A549 (cell line): ENCODE results near the gene INTS15. TPM values are rescaled to one million over a fixed set of nuclear protein-coding genes. Genes with fewer than 3 reads are reported as not detected.

Experiments
- ATAC-seq, 2 experiments: fragments of 200-7000 bp in 1 of 2; fragments of >200 bp in 1 of 2; cut with Nextera tagmentation in 1 of 2; cut with Tn5 transposase in 1 of 2; 3 replicates each; pipeline versions ENCODE4 v1.8.0 to v1.9.1; 2018 to 2020; ENCODE audit warnings: mild to moderate bottlenecking in 1 of 2, moderate library complexity in 1 of 2
- CTCF ChIA-PET: fragments of 300-600 bp; sonication (Branson Sonifier 250); formaldehyde crosslinking; extraction: SDS; loops from one replicate; lab custom pipeline; 2021; ENCODE audit warnings: antibody characterized with exemption, inconsistent platforms; lab: Yijun Ruan, JAX
- POLR2A ChIA-PET: fragments of 350-600 bp; formaldehyde crosslinking; extraction: SDS; loops from one replicate; lab custom pipeline; 2021; ENCODE audit warnings: antibody characterized with exemption, inconsistent platforms; lab: Yijun Ruan, JAX
- DNase-seq, 2 experiments: peaks; one replicate each; pipeline versions ENCODE4 v3.0.0 to v3.0.0-alpha.2; 2011 to 2016; ENCODE audit warnings: low read depth in 1 of 2, low spot score in 1 of 2
- FAIRE-seq: peaks from 2 replicates; lab custom pipeline; 2011; peaks lifted over from hg19 to GRCh38; lab: Jason Lieb, UNC
- H3K27ac ChIP-seq, 2 experiments: fragments of >200 bp; sonication (Bioruptor Twin); formaldehyde crosslinking; 3 replicates each; pipeline ENCODE4 v1.5.1; 2016 to 2017
- H3K4me1 ChIP-seq: fragments of >200 bp; sonication (Bioruptor Twin); formaldehyde crosslinking; 3 replicates; pipeline ENCODE4 v1.6.1; 2016
- H3K4me2 ChIP-seq: fragments of >200 bp; sonication (Bioruptor Twin); formaldehyde crosslinking; 3 replicates; pipeline ENCODE4 v1.6.1; 2016
- H3K4me3 ChIP-seq: fragments of >200 bp; sonication (Bioruptor Twin); formaldehyde crosslinking; 3 replicates; pipeline ENCODE4 v1.5.1; 2016
- H3K9me3 ChIP-seq: fragments of >200 bp; sonication (Bioruptor Twin); formaldehyde crosslinking; 3 replicates; pipeline ENCODE4 v1.6.1; 2016
- CBX2 ChIP-seq: fragments of 200-600 bp; sonication (generic); IDR thresholded peaks from 2 replicates; pipeline ENCODE4 v1.6.1; 2016; ENCODE audit warnings: low read depth, mild to moderate bottlenecking, borderline replicate concordance
- CHD4 ChIP-seq: fragments of 200-600 bp; sonication (generic); IDR thresholded peaks from 2 replicates; pipeline ENCODE4 v1.6.1; 2016; ENCODE audit warnings: antibody characterized with exemption, mild to moderate bottlenecking, borderline replicate concordance
- EHMT2 ChIP-seq: fragments of 200-600 bp; sonication (generic); IDR thresholded peaks from 2 replicates; pipeline ENCODE4 v1.6.1; 2016; ENCODE audit warnings: antibody characterized with exemption, low read depth, mild to moderate bottlenecking, moderate library complexity
- ESRRA ChIP-seq: fragments of 150-350 bp; IDR thresholded peaks from 2 replicates; pipeline ENCODE4 v1.6.1; 2014; ENCODE audit warnings: mild to moderate bottlenecking, low read length, borderline replicate concordance
- HDAC2 ChIP-seq: fragments of 200-600 bp; sonication (generic); IDR thresholded peaks from 2 replicates; pipeline ENCODE4 v1.6.1; 2016
- HEYL ChIP-seq: fragments of 250-450 bp; sonication (Bioruptor Pico); IDR thresholded peaks from 2 replicates; pipeline ENCODE4 v1.8.0; 2021; ENCODE audit warnings: mild to moderate bottlenecking, moderate library complexity
- HOXB5 ChIP-seq: fragments of 250-450 bp; sonication (Bioruptor Pico); IDR thresholded peaks from 2 replicates; pipeline ENCODE4 v1.5.0; 2020; ENCODE audit warnings: mild to moderate bottlenecking, moderate library complexity
- JUNB ChIP-seq: fragments of >200 bp; sonication (Bioruptor Twin); formaldehyde crosslinking; IDR thresholded peaks from 2 replicates; pipeline ENCODE4 v1.6.1; 2016
- KDM5A ChIP-seq: fragments of 200-600 bp; sonication (generic); IDR thresholded peaks from 2 replicates; pipeline ENCODE4 v1.6.1; 2016; ENCODE audit warnings: antibody characterized with exemption, mild to moderate bottlenecking
- MAZ ChIP-seq: fragments of 150-350 bp; IDR thresholded peaks from 2 replicates; pipeline ENCODE4 v1.6.1; 2014; ENCODE audit warnings: antibody characterized with exemption, low read depth, low read length, borderline replicate concordance
- NFE2L2 ChIP-seq: fragments of 150-350 bp; conservative IDR thresholded peaks from 2 replicates; pipeline ENCODE4 v1.6.1; 2014; ENCODE audit warnings: low read length
- NPAS2 ChIP-seq: fragments of 250-450 bp; sonication (Bioruptor Pico); IDR thresholded peaks from 2 replicates; pipeline ENCODE4 v1.8.0; 2022; ENCODE audit warnings: mild to moderate bottlenecking, moderate library complexity, borderline replicate concordance
- POLR2A ChIP-seq: IDR thresholded peaks from 2 replicates; pipeline ENCODE4 v1.6.1; 2012; ENCODE audit warnings: mild to moderate bottlenecking, low read length
- POLR2AphosphoS2 ChIP-seq: conservative IDR thresholded peaks from 2 replicates; pipeline ENCODE4 v1.6.1; 2012; ENCODE audit warnings: low read length, improper control_type of control experiment, inconsistent platforms
- RCOR1 ChIP-seq: fragments of 150-350 bp; IDR thresholded peaks from 2 replicates; pipeline ENCODE4 v1.6.1; 2014; ENCODE audit warnings: antibody characterized with exemption, low read length, low read depth
- RFX5 ChIP-seq: fragments of 450-650 bp; IDR thresholded peaks from 2 replicates; pipeline ENCODE4 v1.7.1; 2014; ENCODE audit warnings: antibody characterized with exemption, mild to moderate bottlenecking, moderate library complexity
- TFCP2L1 ChIP-seq: fragments of 250-450 bp; sonication (Bioruptor Pico); IDR thresholded peaks from 2 replicates; pipeline ENCODE4 v1.5.0; 2021; ENCODE audit warnings: mild to moderate bottlenecking
- ZFP36 ChIP-seq: fragments of 450-650 bp; IDR thresholded peaks from 2 replicates; pipeline ENCODE4 v1.6.1; 2014; ENCODE audit warnings: borderline replicate concordance; ENCODE audit not compliant: partially characterized antibody
- ZNF302 ChIP-seq: fragments of 250-450 bp; sonication (Bioruptor Pico); IDR thresholded peaks from 2 replicates; pipeline ENCODE4 v1.9.0; 2021; ENCODE audit warnings: inconsistent platforms, mild to moderate bottlenecking, moderate library complexity
- ZSCAN20 ChIP-seq: fragments of 250-450 bp; sonication (Bioruptor Pico); IDR thresholded peaks from 2 replicates; pipeline ENCODE4 v1.8.0; 2022; ENCODE audit warnings: mild to moderate bottlenecking, moderate library complexity
- WGBS: methylation state at CpG from one replicate; pipeline ENCODE4 v1.1.6; 2017; ENCODE audit errors: missing lambda C conversion rate; 5-methylcytosine and 5-hydroxymethylcytosine counted together
- polyA plus RNA-seq, 4 experiments: library from polyadenylated mRNA; depleted of rRNA in 3 of 4; stranded (reverse); fragments of >200 nt; fragmentation: RNase III in 1 of 4; extraction: RNeasy Plus Mini Kit Qiagen cat#74134 plus additional on column Dnase treatment in 1 of 4; gene quantifications; 2 replicates in 3 of 4; 3 replicates in 1 of 4; pipeline ENCODE4 v1.2.3, GENCODE V29; 2011 to 2017
- TF ChIP-seq, protein P1 (sequence below): fragments of 200-600 bp; sonication (generic); IDR thresholded peaks from 2 replicates; pipeline ENCODE4 v1.6.1; 2016; ENCODE audit warnings: antibody characterized with exemption, mild to moderate bottlenecking, moderate library complexity
- TF ChIP-seq, protein P2 (sequence below): fragments of >200 bp; sonication (Bioruptor Twin); formaldehyde crosslinking; IDR thresholded peaks from 3 replicates; pipeline ENCODE4 v1.5.1; 2016
- TF ChIP-seq, protein P3 (sequence below): IDR thresholded peaks from 2 replicates; pipeline ENCODE4 v1.6.1; 2012; ENCODE audit warnings: low read depth, borderline replicate concordance
- TF ChIP-seq, protein P4 (sequence below): fragments of >200 bp; sonication (Bioruptor Twin); formaldehyde crosslinking; IDR thresholded peaks from 2 replicates; pipeline ENCODE4 v1.6.1; 2016

INTS15 gene
- polyA plus RNA-seq, 2 of the 4 experiments (the other 2 are of a cell fraction) = 14.7 to 23.4 TPM

DNA sequence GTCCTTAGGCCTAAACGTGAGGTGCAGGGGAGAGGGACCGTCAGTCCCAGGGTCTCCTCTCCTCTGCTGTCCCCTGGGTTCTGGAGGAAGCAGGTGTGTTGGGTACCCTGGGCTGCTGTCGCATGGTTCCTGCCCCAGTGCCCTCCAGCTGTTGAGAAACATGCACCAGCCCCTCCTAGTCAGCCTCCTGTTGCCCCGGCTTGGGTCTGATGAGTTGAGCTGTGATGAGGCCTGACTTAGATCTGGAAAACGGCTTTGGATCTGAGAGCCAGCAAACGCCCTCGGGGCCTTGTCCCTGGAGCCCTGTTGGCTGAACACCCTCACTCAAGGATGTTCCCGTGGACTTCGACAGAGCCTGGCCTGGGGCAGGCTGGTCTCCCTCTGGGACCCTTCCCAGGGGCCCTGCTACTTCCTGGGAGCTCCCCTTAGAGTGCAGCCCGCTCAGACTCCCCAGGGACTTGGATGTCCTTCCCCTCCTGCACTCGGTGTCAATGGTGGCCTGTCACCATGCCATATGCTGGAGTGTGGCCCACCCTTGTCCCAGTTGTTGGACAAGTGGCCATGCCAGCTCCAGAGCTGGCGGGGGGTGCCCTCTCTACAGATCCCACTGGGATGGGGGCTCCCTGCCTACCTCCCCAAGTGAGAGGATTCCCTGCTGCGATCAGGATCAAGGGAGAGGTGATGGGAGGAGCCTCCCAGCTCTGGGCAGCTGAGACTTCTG, 59.6 kb downstream of the INTS15 start:
- ATAC-seq (no peak), FAIRE-seq (no peak), DNase-seq (no peak)
- Histone ChIP-seq H3K4me3 (no peak overlapping the region), H3K27ac (no peak overlapping the region), H3K9me3 (peaks cover 26% of the 10 kb centered on the region; the same call in 2 of the 3 replicates), H3K4me1 (no peaks in the 10 kb centered on the region), H3K4me2 (no peak overlapping the region)
- POLR2A ChIA-PET = no interaction called here
- 96% methylated on average over 9 of the region's 13 CpGs for WGBS
- TF ChIP-seq EHMT2 = no peak
- TF ChIP-seq, protein P1, sequence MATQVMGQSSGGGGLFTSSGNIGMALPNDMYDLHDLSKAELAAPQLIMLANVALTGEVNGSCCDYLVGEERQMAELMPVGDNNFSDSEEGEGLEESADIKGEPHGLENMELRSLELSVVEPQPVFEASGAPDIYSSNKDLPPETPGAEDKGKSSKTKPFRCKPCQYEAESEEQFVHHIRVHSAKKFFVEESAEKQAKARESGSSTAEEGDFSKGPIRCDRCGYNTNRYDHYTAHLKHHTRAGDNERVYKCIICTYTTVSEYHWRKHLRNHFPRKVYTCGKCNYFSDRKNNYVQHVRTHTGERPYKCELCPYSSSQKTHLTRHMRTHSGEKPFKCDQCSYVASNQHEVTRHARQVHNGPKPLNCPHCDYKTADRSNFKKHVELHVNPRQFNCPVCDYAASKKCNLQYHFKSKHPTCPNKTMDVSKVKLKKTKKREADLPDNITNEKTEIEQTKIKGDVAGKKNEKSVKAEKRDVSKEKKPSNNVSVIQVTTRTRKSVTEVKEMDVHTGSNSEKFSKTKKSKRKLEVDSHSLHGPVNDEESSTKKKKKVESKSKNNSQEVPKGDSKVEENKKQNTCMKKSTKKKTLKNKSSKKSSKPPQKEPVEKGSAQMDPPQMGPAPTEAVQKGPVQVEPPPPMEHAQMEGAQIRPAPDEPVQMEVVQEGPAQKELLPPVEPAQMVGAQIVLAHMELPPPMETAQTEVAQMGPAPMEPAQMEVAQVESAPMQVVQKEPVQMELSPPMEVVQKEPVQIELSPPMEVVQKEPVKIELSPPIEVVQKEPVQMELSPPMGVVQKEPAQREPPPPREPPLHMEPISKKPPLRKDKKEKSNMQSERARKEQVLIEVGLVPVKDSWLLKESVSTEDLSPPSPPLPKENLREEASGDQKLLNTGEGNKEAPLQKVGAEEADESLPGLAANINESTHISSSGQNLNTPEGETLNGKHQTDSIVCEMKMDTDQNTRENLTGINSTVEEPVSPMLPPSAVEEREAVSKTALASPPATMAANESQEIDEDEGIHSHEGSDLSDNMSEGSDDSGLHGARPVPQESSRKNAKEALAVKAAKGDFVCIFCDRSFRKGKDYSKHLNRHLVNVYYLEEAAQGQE = no peak
- no peak for TF ChIP-seq NFE2L2
- TF ChIP-seq, protein P2, sequence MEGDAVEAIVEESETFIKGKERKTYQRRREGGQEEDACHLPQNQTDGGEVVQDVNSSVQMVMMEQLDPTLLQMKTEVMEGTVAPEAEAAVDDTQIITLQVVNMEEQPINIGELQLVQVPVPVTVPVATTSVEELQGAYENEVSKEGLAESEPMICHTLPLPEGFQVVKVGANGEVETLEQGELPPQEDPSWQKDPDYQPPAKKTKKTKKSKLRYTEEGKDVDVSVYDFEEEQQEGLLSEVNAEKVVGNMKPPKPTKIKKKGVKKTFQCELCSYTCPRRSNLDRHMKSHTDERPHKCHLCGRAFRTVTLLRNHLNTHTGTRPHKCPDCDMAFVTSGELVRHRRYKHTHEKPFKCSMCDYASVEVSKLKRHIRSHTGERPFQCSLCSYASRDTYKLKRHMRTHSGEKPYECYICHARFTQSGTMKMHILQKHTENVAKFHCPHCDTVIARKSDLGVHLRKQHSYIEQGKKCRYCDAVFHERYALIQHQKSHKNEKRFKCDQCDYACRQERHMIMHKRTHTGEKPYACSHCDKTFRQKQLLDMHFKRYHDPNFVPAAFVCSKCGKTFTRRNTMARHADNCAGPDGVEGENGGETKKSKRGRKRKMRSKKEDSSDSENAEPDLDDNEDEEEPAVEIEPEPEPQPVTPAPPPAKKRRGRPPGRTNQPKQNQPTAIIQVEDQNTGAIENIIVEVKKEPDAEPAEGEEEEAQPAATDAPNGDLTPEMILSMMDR = no peak
- no peak for TF ChIP-seq ZSCAN20 (CRISPR knock-in tag)
- TF ChIP-seq RCOR1 = no peak
- TF ChIP-seq HDAC2 = no peak
- no peak for TF ChIP-seq POLR2AphosphoS2
- no peak for TF ChIP-seq CBX2
- TF ChIP-seq, protein P3, sequence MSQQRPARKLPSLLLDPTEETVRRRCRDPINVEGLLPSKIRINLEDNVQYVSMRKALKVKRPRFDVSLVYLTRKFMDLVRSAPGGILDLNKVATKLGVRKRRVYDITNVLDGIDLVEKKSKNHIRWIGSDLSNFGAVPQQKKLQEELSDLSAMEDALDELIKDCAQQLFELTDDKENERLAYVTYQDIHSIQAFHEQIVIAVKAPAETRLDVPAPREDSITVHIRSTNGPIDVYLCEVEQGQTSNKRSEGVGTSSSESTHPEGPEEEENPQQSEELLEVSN = no peak
- TF ChIP-seq MAZ = no peak
- no peak for TF ChIP-seq NPAS2 (CRISPR knock-in tag)
- TF ChIP-seq, protein P4, sequence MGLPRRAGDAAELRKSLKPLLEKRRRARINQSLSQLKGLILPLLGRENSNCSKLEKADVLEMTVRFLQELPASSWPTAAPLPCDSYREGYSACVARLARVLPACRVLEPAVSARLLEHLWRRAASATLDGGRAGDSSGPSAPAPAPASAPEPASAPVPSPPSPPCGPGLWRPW = no peak
- TF ChIP-seq HOXB5 (CRISPR knock-in tag) = no peak
- TF ChIP-seq ZNF302 = no peak
- no peak for TF ChIP-seq CHD4
- no peak for TF ChIP-seq POLR2A
- CTCF ChIA-PET = interaction anchor here (1.3 to 1.5 kb wide), 2 partner anchors 38 to 60 kb away, joined by 3 to 6 read pairs; partner anchors contain the start of gene INTS15

DNA sequence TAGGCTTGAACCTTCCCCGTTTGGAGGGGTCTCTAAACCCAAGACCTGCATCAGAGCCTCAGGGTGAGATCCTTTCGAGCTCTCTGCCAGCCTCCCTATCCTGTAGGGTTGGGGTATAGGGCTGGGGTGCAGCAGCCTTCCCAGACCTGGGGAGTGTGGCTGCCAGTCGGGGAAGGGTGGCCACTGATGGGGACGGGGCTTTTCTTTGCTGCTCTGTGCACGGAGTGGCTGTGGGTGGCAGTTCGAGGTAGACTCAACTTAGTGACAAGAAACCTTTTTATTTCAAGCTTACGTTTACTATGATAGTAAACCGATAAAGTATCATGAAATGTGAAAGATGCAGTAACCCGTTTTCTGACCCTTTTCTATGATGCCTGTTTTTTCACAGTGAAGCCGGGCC, 60.3 kb downstream of the INTS15 start:
- POLR2A ChIA-PET = no interaction called here
- CTCF ChIA-PET = interaction anchor here (1.3 to 1.5 kb wide), 2 partner anchors 38 to 60 kb away, joined by 3 to 6 read pairs; partner anchors contain the start of gene INTS15
- 98% methylated on average over 10 of the region's 10 CpGs for WGBS
- TF ChIP-seq MAZ (no peak), ZFP36 (no peak), JUNB (no peak), KDM5A (no peak), ESRRA (no peak), RCOR1 (no peak), HEYL (no peak), ZSCAN20 (CRISPR knock-in tag) (no peak), TFCP2L1 (CRISPR knock-in tag) (no peak), NPAS2 (CRISPR knock-in tag) (no peak), RFX5 (no peak), POLR2AphosphoS2 (no peak)
- TF ChIP-seq, protein P3 = no peak
- TF ChIP-seq, protein P4 = no peak
- TF ChIP-seq, protein P1 = no peak

More for the DNA sequence above, 60.3 kb downstream of the INTS15 start:
- FAIRE-seq = no peak
- Histone ChIP-seq H3K27ac (no peak overlapping the region), H3K9me3 (peaks cover 31% of the 10 kb centered on the region; the same call in 2 of the 3 replicates), H3K4me3 (no peak overlapping the region), H3K4me2 (no peak overlapping the region), H3K4me1 (no peaks in the 10 kb centered on the region)
- no peak for DNase-seq
- ATAC-seq = no peak
